Right ventricle myocardium superior (tissue), 1 donor: Measurements from ENCODE around the gene BCL6B. TPM values are rescaled to one million over a fixed set of nuclear protein-coding genes. Genes with fewer than 3 reads are reported as not detected.

Experiments
- ATAC-seq: fragments of 200-7000 bp; cut with Tn5 transposase; one replicate; pipeline ENCODE4 v1.9.1; 2020; ENCODE audit warnings: mild to moderate bottlenecking; ENCODE audit not compliant: poor library complexity
- DNase-seq: peaks from one replicate; pipeline ENCODE4 v3.0.0-alpha.2; 2020
- intact Hi-C: fragments of 100-400 bp; cut with DNase I; formaldehyde crosslinking; loops from one replicate; pipeline ENCODE4 v1.11.2; 2022
- total RNA-seq: library from RNA; stranded (reverse); fragmentation: NEBNext Ultra II Directional; extraction: Animal tissue kit (Norgen Biotek cat#: 25700); gene quantifications from one replicate; pipeline ENCODE4 v1.2.1, GENCODE V29; 2021
- donor health status: DM: no; HTN: yes; CAD: no; lungs with severe emphysema.

BCL6B gene
- total RNA-seq, 1 donor from 2014 or later, result 12.6 TPM

- peak; percentile 63 for ATAC-seq
- intact Hi-C loops, result loop anchor here (5.0 to 10.0 kb wide), 2 partner anchors 92 to 340 kb away; no protein-coding TSS in a partner anchor
- DNase-seq, result no peak
These were observed 18.2 kb upstream of the BCL6B start for GRCh38 chr17:7004398-7005253.

- ATAC-seq, result no peak
- intact Hi-C loops, result loop anchor here (10.0 kb wide), 1 partner anchor 341 kb away; no protein-coding TSS in a partner anchor
- DNase-seq, result no peak
These were observed 17.1 kb upstream of the BCL6B start for GRCh38 chr17:7005716-7006115.

- DNase-seq (no peak), ATAC-seq (no peak)
- intact Hi-C loops, result loop anchor here (10.0 kb wide), 1 partner anchor 342 kb away; no protein-coding TSS in a partner anchor
These were observed 15.7 kb upstream of the BCL6B start for GRCh38 chr17:7007143-7007542.

- DNase-seq (no peak), ATAC-seq (no peak)
- intact Hi-C loops, result loop anchor here (10.0 kb wide), 1 partner anchor 834 kb away; no protein-coding TSS in a partner anchor
These were observed 12.3 kb upstream of the BCL6B start for GRCh38 chr17:7010523-7010922.

- intact Hi-C loops, result loop anchor here (10.0 kb wide), 1 partner anchor 833 kb away; no protein-coding TSS in a partner anchor
- ATAC-seq, result no peak
- DNase-seq, result no peak
These were observed 11.4 kb upstream of the BCL6B start for GRCh38 chr17:7011415-7011814.

GRCh38 chr17:7011942-7012254 lies 11.0 kb upstream of the BCL6B start:
- intact Hi-C loops, result loop anchor here (10.0 kb wide), 1 partner anchor 833 kb away; no protein-coding TSS in a partner anchor
- DNase-seq, result no peak
- no peak for ATAC-seq

GRCh38 chr17:7014261-7014994 lies 8.4 kb upstream of the BCL6B start:
- ATAC-seq (peak; percentile 91), DNase-seq (peak; percentile 99)
- intact Hi-C loops, result loop anchor here (10.0 kb wide), 1 partner anchor 830 kb away; no protein-coding TSS in a partner anchor

GRCh38 chr17:7014995-7015958 lies 7.6 kb upstream of the BCL6B start:
- DNase-seq (no peak), ATAC-seq (no peak)
- intact Hi-C loops, result loop anchor here (10.0 kb wide), 1 partner anchor 830 kb away; no protein-coding TSS in a partner anchor

- DNase-seq (no peak), ATAC-seq (no peak)
- intact Hi-C loops, result loop anchor here (10.0 kb wide), 1 partner anchor 828 kb away; no protein-coding TSS in a partner anchor
These were observed 6.4 kb upstream of the BCL6B start for GRCh38 chr17:7016418-7016817.

GRCh38 chr17:7016886-7017826 lies 5.7 kb upstream of the BCL6B start:
- ATAC-seq (no peak), DNase-seq (no peak)
- intact Hi-C loops, result loop anchor here (10.0 kb wide), 1 partner anchor 828 kb away; no protein-coding TSS in a partner anchor

- intact Hi-C loops, result loop anchor here (10.0 kb wide), 1 partner anchor 827 kb away; no protein-coding TSS in a partner anchor
- no peak for DNase-seq
- no peak for ATAC-seq
These were observed 5.0 kb upstream of the BCL6B start for GRCh38 chr17:7017827-7018200.

- intact Hi-C loops, result loop anchor here (10.0 kb wide), 1 partner anchor 826 kb away; no protein-coding TSS in a partner anchor
- ATAC-seq, result no peak
These were observed 4.4 kb upstream of the BCL6B start for GRCh38 chr17:7018331-7018964.

GRCh38 chr17:7019367-7019766 lies 3.5 kb upstream of the BCL6B start:
- intact Hi-C loops, result loop anchor here (10.0 kb wide), 1 partner anchor 825 kb away; no protein-coding TSS in a partner anchor
- ATAC-seq (no peak), DNase-seq (no peak)

More at GRCh38 chr17:7018331-7018964, 4.4 kb upstream of the BCL6B start:
- DNase-seq, result peak; percentile 79

GRCh38 chr17:7019839-7020519 lies 2.9 kb upstream of the BCL6B start:
- peak; percentile 70 for DNase-seq
- ATAC-seq, result no peak
- intact Hi-C loops, result loop anchor here (5.0 to 10.0 kb wide), 2 partner anchors 108 to 825 kb away; no protein-coding TSS in a partner anchor

GRCh38 chr17:7020894-7021664 lies 1.8 kb upstream of the BCL6B start:
- ATAC-seq (no peak), DNase-seq (no peak)
- intact Hi-C loops, result loop anchor here (5.0 kb wide), 1 partner anchor 109 kb away; no protein-coding TSS in a partner anchor
